Inferior parietal cortex (tissue), 1 donor: ENCODE measurements around the gene SPANXN3.
"Not testable (repeated sequence)": the region's sequence is repeated elsewhere in the genome, so short reads cannot be mapped to it uniquely, and the experiment has no call there.

ENCODE experiments used
- DNase-seq: peaks from one replicate; pipeline ENCODE4 v3.0.0-alpha.2; 2016; ENCODE audit errors: extremely low spot score

Gene SPANXN3

GRCh38 chrX:143517375-143517774, at the start of gene SPANXN3:
SPANXN3 (minus strand) TSS chrX:143517475; CDS start chrX:143517391, 84 bp downstream.
- not testable (repeated sequence) for DNase-seq

GRCh38 chrX:143536176-143536575, 18.9 kb upstream of the SPANXN3 start:
- DNase-seq = no peak

- not testable (repeated sequence) for DNase-seq
Measured at GRCh38 chrX:143502196-143502595, 15.1 kb downstream of the SPANXN3 start.

- no peak for DNase-seq
Measured at GRCh38 chrX:143500751-143501150, 16.5 kb downstream of the SPANXN3 start.

GRCh38 chrX:143486105-143486504, 31.2 kb downstream of the SPANXN3 start:
- DNase-seq = no peak

GRCh38 chrX:143476751-143477150, 40.5 kb downstream of the SPANXN3 start:
- DNase-seq = no peak

- no peak for DNase-seq
Measured at GRCh38 chrX:143472347-143472938, 44.8 kb downstream of the SPANXN3 start.

GRCh38 chrX:143466130-143466529, 51.1 kb downstream of the SPANXN3 start:
- no peak for DNase-seq

- no peak for DNase-seq
Measured at GRCh38 chrX:143462696-143463095, 54.6 kb downstream of the SPANXN3 start.

- no peak for DNase-seq
Measured at GRCh38 chrX:143461606-143462005, 55.7 kb downstream of the SPANXN3 start.
